ENCODE data around the gene SPI1. TPM values are rescaled to one million over a fixed set of nuclear protein-coding genes. Genes with fewer than 3 reads are reported as not detected.
A peak's percentile ranks its signal among the peaks of the same experiment; 100 is the strongest.

SPI1 gene
- total RNA-seq, 2 experiments from 2014 or later: 4.9 to 5.9 TPM

- Mint-ChIP-seq H3K27ac (peak overlapping the region; percentile 94), H3K9me3 (no peaks in the 10 kb centered on the region), H3K4me3 (no peak overlapping the region), H3K36me3 (ENCODE audit: low read depth) (no peaks in the 10 kb centered on the region), H3K27me3 (no peaks in the 10 kb centered on the region), H3K4me1 (ENCODE audit: low read depth) (peaks cover 59% of the 10 kb centered on the region)
- intact Hi-C loops (cut with DNase I, micrococcal nuclease): loop anchor here in 1 of 2 experiments (2.0 kb wide), 1 partner anchor 19 kb away; no protein-coding TSS in a partner anchor
- Histone ChIP-seq H3K4me1 (ENCODE audit: insufficient read depth, low read length) (peaks cover 72% of the 10 kb centered on the region), H3K36me3 (ENCODE audit: insufficient read depth, low read length) (peaks cover 2% of the 10 kb centered on the region), H3K4me3 (ENCODE audit: low read length) (peak overlapping the region; percentile 51), H3K27me3 (ENCODE audit: control insufficient read depth in 1 of 2, insufficient read depth in 2 of 2, low read length in 2 of 2) (no peaks in the 10 kb centered on the region), H3K9me3 (ENCODE audit: control insufficient read depth in 1 of 2, insufficient read depth in 1 of 2, low read length in 2 of 2) (no peaks in the 10 kb centered on the region), H3K27ac (ENCODE audit: low read depth in 1 of 2, low read length in 2 of 2) (peak overlapping the region; percentile 83 to 93)
- ATAC-seq (ENCODE audit: poor library complexity): no peak
- CTCF ChIA-PET: interaction anchor here (2.4 to 3.1 kb wide), 2 partner anchors 18 to 19 kb away, joined by 10 to 12 read pairs; no protein-coding TSS in a partner anchor
- POLR2A ChIA-PET: interaction anchor here (0.7 to 1.5 kb wide), 7 partner anchors 14 to 179 kb away, joined by 3 to 6 read pairs (median 3); partner anchors contain the start of genes DDB2 and SLC39A13
- TF ChIP-seq, protein P1, sequence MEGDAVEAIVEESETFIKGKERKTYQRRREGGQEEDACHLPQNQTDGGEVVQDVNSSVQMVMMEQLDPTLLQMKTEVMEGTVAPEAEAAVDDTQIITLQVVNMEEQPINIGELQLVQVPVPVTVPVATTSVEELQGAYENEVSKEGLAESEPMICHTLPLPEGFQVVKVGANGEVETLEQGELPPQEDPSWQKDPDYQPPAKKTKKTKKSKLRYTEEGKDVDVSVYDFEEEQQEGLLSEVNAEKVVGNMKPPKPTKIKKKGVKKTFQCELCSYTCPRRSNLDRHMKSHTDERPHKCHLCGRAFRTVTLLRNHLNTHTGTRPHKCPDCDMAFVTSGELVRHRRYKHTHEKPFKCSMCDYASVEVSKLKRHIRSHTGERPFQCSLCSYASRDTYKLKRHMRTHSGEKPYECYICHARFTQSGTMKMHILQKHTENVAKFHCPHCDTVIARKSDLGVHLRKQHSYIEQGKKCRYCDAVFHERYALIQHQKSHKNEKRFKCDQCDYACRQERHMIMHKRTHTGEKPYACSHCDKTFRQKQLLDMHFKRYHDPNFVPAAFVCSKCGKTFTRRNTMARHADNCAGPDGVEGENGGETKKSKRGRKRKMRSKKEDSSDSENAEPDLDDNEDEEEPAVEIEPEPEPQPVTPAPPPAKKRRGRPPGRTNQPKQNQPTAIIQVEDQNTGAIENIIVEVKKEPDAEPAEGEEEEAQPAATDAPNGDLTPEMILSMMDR (IDR thresholded peaks at IDR 0.05): no peak
- peak in 1 of 14 experiments; percentile 19 for DNase-seq
Measured at GRCh38 chr11:47394050-47394321, 15.6 kb upstream of the SPI1 start.

- Histone ChIP-seq H3K27me3 (ENCODE audit: control insufficient read depth in 1 of 2, insufficient read depth in 2 of 2, low read length in 2 of 2) (no peaks in the 10 kb centered on the region), H3K36me3 (ENCODE audit: insufficient read depth, low read length) (peaks cover 2% of the 10 kb centered on the region), H3K4me3 (ENCODE audit: low read length) (no peak overlapping the region), H3K9me3 (ENCODE audit: control insufficient read depth in 1 of 2, insufficient read depth in 1 of 2, low read length in 2 of 2) (no peaks in the 10 kb centered on the region), H3K27ac (ENCODE audit: low read depth in 1 of 2, low read length in 2 of 2) (no peak overlapping the region), H3K4me1 (ENCODE audit: insufficient read depth, low read length) (peaks cover 73% of the 10 kb centered on the region)
- no peak overlapping the region for H3K4me3 Mint-ChIP-seq
- TF ChIP-seq, protein P1 (IDR thresholded peaks at IDR 0.05): no peak
- ChIA-PET CTCF (interaction anchor here (2.4 to 3.1 kb wide), 2 partner anchors 19 kb away, joined by 10 to 12 read pairs; no protein-coding TSS in a partner anchor), POLR2A (interaction anchor here (0.8 to 1.5 kb wide), 6 partner anchors 14 to 179 kb away, joined by 3 to 6 read pairs (median 3); no protein-coding TSS in a partner anchor)
- no peak for ATAC-seq (ENCODE audit: poor library complexity)
- H3K36me3 Mint-ChIP-seq (ENCODE audit: low read depth): no peaks in the 10 kb centered on the region
- H3K4me1 Mint-ChIP-seq (ENCODE audit: low read depth): peaks cover 58% of the 10 kb centered on the region
- peak in 2 of 14 experiments; percentile 45 to 47 for DNase-seq
- no peaks in the 10 kb centered on the region for H3K27me3 Mint-ChIP-seq
- intact Hi-C loops (cut with DNase I, micrococcal nuclease): loop anchor here in 1 of 2 experiments (2.0 kb wide), 1 partner anchor 19 kb away; no protein-coding TSS in a partner anchor
- H3K27ac Mint-ChIP-seq: peak overlapping the region; percentile 94
- H3K9me3 Mint-ChIP-seq: no peaks in the 10 kb centered on the region
Measured at GRCh38 chr11:47393163-47394049, 15.1 kb upstream of the SPI1 start.

GRCh38 chr11:47392546-47393162 is 14.3 kb upstream of the SPI1 start:
- Mint-ChIP-seq H3K9me3 (no peaks in the 10 kb centered on the region), H3K4me3 (no peak overlapping the region), H3K27ac (peak overlapping the region; percentile 74), H3K4me1 (ENCODE audit: low read depth) (peaks cover 55% of the 10 kb centered on the region), H3K27me3 (no peaks in the 10 kb centered on the region), H3K36me3 (ENCODE audit: low read depth) (no peaks in the 10 kb centered on the region)
- ChIA-PET CTCF (interaction anchor here (2.4 to 3.1 kb wide), 2 partner anchors 18 to 19 kb away, joined by 10 to 12 read pairs; no protein-coding TSS in a partner anchor), POLR2A (interaction anchor here (0.6 to 1.2 kb wide), 5 partner anchors 11 to 178 kb away, joined by 3 to 5 read pairs (median 3); no protein-coding TSS in a partner anchor)
- Histone ChIP-seq H3K9me3 (ENCODE audit: control insufficient read depth in 1 of 2, insufficient read depth in 1 of 2, low read length in 2 of 2) (no peaks in the 10 kb centered on the region), H3K36me3 (ENCODE audit: insufficient read depth, low read length) (peaks cover 2% of the 10 kb centered on the region), H3K4me3 (ENCODE audit: low read length) (no peak overlapping the region), H3K27ac (ENCODE audit: low read depth in 1 of 2, low read length in 2 of 2) (no peak overlapping the region), H3K27me3 (ENCODE audit: control insufficient read depth in 1 of 2, insufficient read depth in 2 of 2, low read length in 2 of 2) (no peaks in the 10 kb centered on the region), H3K4me1 (ENCODE audit: insufficient read depth, low read length) (peaks cover 73% of the 10 kb centered on the region)
- intact Hi-C loops (cut with DNase I, micrococcal nuclease): no loop called here
- peak in 1 of 14 experiments; percentile 15 for DNase-seq
- TF ChIP-seq, protein P1 (IDR thresholded peaks at IDR 0.05): no peak
- ATAC-seq (ENCODE audit: poor library complexity): no peak

Measured in CD4-positive, alpha-beta T cell (primary cell).